Activated T-helper 9 cell treated with anti-CD3 and anti-CD28 coated beads, Interleukin-2, amount 50 U/mL, for 16 hours (primary cell): Measurements from ENCODE around the gene GDF15.

Experiments
- DNase-seq: peaks from one replicate; pipeline ENCODE4 v3.0.0-alpha.2; 2020; ENCODE audit warnings: low read depth

The GDF15 gene

DNA sequence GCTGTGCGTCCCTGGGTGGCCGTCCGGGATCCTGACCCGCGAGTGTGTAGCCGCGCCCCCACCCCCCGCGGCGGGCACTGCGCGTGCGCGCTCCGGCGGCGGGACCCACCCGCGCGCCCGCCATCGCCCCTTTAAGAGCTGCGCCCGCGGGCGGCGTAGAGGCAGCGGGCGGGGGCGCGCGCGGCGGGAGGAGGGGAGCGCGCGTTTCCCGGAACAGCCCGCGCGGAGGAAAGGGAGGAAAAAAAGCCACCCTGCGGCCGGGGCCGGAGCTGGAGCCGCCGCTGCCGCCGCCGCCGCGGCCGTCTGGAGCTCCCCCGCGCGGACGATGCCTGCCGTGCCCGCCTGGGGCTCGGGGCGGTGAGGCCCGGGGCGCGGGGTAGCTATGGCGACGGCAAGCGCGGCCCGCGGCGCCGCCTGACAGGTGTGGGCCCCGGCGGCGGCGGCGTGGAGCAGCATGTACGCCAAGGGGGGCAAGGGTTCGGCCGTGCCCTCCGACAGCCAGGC, 33.3 kb downstream of the GDF15 start, which contains the start of gene SSBP4:
SSBP4 (plus strand) TSS at position 204 of the 504 bp plus-strand sequence; CDS start at position 455, 251 bp downstream.
- peak; percentile 62 for DNase-seq

DNA sequence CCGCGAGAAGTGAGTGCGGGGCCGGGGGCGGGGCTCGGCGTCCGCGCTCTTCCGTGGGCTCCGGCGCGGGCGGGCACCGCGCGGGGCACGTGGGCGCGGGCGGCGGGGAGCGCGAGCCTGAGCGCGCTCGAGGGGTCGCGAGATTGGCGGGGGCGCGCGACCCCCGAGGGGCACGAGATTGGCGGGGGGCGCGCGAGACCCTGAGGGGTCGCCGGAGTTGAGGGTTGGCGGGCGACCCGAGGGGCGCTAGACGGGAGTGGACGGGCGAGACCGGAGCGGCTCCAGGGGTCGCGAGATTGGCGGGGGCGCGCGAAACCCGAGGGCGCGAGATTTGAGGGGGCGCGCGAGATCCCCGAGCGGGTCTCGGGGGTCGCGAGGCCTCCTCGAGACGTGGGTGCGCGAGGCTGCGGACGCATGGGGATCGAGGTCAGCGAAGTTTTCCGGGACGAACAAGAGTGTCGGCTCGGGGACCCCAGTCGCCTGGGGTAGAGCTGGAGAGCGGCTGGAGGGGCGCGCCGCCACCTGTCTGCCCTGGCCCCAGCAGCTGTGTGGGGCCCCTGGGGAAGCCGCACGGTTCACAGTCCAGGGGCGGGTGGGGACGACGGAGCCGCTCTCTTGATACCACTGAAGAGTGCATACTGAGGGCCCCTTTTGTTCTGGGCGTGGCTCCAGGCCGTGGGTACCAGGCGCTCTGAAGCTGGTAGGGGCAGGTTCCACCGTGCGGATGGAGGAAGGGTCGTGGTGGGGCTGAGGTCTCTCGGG, 33.9 kb downstream of the GDF15 start:
- peak; percentile 44 for DNase-seq

DNA sequence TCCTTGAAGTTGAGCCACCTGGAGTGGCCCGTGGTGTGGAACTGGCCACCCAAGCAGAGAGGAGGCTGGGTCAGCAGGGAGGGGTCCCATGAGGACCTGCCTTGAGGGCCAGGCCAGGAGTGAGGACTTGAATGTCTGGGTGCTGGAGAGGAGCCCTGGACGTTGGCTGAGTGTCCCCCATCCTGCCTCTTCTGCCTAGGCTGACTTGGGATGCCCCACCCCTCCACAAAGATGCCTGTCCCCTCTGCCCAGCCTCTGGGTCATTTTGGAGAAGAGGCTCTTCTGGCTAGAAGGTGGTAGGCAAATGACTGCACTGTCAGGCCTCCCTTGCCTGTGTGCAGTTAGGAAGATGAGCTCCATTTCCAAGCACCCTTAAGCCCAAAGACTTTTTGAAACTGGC, 35.0 kb downstream of the GDF15 start:
- DNase-seq = no peak

DNA sequence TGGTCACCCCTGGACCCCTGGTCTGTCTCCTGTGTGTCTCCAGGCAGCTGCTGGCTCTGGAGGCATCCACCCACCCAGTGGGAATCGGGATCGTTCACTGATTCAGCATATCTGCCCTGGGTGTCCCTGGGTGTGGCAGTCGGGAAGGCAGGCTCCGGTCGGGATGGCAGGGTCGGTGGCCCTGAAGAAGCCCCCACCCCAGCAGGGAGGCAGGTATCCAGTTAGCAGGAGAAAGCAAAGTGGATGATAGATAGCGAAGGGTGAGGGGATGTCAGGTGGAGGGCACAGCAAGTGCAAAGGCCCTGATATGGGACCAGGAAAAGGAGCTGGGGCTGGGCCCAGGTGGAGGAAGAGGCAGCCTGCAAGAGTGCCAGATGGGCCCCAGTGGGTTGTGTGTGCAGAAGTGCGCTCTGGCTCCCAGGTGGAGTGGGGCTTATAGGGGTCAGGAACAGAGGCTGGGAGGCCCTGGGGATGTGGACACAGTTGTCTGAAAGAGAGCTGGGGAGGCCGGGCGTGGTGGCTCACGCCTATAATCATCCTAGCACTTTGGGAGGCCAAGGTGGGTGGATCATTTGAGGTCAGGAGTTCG, 35.5 kb downstream of the GDF15 start:
- DNase-seq = no peak

DNA sequence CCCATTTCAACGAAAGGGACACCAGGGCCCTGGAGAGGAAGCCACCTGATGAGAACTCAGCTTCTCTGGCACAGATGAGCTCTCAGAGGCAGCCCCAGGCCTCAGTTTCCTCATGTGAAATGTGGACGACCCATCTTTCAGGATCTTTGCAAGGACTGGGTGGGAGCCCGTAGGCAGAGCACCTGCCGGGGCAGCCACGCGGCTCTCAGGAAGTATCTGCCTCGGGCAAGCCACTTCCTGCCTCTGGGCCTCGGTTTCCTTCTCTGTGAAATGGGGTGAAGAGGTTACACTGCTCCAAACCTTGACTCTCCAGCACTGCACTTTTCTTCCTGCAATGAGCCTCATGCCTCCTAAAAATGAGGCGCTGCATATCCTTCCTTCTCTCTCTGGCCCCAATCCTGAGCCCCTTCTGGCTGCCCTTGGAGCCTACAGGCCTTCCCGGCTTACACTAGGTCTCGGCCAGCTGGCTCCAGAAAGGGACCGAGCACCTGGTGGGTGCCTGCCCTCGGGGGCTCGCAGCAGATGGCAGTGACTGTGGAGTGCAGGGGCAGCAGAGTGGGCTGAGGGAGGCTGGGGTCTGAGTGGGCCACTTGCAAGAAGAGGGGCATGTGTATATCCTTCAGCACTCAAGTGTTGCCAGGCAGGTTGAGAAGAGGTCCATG, 36.7 kb downstream of the GDF15 start:
- DNase-seq = no peak

DNA sequence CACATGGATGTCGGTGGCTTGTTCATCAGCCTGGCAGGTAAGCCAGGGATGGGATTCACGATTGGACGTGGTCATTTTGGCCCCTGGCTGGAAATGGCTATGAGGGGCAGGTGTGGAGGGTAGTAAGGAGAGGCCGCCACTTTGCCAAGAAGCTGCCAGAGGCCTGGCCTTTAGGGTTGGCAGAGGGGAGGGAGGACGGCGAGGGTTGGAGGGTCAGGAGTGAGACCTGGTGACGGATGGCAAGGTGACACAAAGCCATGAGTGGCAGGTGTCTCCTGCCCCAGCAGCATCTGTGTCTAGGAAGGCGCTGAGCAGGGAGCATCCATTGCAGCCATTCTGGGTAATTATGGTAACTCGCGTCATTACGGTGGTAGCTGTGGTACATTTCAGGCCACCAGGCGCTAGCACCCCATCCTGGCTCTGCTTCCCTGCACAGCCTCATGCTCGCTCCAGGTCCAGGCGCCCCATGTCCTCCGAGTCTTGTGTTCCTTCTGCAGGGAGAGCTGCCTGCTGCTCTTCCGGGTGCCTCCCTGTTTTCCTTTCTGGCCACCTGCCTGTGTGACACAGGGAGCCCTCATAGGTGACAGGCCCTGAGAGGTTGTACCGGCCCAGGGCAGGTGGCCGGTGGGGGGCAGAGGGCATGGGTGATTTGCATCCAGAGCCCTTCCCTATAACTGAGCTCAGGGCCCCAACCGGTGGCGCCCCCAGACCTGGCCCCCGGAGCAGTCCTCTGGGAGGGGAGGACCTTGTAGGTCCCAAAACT, 37.5 kb downstream of the GDF15 start:
- DNase-seq = no peak

DNA sequence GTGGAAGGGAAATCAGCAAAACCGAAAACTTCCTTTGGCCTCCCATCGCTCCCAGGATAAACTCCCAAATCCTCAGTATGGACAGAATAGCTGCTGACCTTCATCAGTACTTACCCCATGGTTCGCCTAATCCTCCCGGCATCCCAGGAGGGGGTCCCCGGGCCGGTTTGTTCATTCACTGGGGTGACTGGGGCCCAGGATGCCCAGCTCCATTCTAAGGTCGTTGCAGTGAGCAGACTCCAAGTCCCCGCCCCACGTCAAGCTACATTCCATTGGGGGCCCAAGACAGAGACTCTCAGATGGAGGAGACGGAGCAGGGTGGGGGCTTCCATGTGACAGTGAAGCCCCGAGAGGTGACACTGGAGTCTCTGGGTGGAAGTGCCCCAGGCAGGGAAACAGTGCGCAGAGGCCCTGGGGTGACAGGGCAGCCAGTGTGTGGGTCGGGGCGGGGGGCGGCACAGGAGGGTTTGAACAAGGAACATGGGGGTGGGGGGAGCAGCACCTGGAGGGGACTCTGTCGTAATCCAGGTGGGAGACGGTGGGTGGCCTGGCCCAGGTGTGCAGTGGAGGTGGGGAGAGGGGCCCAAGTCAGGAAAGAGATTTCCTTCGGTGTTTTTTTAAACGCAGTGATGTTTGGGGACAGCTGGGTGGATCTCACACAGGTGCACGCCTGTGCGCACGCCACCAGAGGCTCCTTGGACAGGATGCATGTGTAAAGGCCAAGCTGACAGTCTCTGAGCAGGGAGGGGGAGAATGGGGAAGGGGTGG, 38.3 kb downstream of the GDF15 start:
- DNase-seq = no peak

DNA sequence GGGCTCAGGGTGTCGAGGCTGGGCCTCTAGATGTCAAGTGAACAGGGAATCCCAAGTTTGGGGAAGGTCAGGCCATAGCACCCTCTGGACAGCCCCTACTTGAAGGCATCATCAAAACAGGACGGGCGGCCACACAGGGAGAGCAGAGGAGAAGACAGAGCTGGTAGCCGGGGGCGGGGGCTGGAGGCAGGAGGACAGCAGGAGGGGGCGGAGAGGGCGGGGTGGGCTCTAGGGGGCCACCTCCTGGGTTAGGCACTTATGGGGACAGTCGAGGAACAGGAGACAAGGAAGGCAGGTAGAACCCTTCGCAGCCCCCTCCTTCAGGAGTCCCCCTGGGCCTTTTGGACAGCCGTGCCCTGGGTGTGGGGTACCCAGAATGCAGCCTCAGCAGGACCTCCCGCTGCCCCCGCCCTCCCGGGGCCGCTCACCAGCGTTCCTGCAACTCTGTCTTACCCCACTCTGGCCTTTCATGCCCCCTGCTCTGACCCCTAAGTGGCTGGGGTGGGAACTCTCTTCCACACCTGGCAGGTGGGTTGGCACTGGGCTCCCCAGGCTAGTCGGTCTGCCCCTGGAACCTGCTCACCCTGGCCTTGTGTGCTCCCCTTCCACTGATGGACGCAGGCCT, 39.0 kb downstream of the GDF15 start:
- DNase-seq = no peak

DNA sequence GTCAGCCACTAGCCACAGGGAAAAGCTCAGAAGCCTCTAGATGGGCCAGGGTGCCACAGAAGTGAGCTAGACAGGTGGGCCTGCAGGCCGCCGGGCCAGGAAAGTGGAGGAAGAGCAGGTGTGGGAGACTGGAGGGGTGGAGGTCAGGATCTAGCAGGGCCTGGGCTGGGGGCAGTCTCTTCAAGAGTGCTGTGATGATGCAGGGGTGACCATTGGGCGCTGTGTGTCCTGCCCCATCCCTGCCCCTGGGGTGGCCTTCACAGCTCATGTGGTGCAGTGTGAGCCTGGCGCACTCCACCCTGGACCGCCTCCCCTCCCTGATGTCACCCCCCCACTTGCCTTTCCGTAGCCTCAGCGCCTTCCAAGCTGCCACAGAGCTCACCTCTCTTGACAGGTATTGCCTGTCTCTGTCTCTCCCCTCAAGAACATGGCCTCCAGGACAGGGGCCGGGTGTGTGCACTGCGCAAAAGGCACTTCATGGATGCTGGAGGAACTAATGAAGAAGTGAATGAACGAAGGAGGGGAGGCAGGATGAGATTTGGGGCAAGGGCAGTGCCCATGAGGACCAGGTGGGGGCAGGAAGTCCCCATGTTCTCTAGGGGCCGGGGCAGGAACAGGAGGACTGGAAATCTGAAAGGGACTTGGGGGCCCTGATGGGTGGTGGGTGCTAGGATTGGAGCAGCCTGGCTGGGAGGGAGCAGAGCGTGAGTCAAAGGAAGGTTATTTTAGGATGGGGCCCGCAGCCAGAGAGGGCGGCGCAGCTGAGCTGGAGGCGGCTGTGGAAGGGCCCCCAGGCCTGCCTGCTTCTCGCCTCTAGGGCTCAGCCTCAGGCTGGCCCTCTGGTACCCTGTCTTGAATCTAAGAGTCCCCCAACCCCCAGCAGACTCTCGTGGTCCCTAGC, 39.8 kb downstream of the GDF15 start:
- no peak for DNase-seq

DNA sequence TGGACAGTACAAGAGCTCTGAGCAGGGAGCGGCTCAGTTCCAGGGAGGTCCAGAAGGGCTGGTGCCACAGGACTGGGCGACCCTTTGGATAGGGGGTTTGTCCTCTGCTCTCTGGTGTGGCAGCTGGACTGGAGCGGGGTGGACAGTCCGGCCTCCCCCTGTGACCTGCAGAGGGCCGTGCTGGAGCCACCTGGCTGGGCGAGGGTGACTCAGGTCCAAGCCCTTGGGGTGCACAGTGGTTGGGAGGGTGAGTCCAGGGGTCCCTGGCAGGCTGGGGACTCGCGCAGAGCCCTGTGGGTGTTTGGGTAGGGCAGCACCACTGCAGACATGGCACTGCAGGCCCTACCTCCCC, 40.4 kb downstream of the GDF15 start:
- DNase-seq = no peak

DNA sequence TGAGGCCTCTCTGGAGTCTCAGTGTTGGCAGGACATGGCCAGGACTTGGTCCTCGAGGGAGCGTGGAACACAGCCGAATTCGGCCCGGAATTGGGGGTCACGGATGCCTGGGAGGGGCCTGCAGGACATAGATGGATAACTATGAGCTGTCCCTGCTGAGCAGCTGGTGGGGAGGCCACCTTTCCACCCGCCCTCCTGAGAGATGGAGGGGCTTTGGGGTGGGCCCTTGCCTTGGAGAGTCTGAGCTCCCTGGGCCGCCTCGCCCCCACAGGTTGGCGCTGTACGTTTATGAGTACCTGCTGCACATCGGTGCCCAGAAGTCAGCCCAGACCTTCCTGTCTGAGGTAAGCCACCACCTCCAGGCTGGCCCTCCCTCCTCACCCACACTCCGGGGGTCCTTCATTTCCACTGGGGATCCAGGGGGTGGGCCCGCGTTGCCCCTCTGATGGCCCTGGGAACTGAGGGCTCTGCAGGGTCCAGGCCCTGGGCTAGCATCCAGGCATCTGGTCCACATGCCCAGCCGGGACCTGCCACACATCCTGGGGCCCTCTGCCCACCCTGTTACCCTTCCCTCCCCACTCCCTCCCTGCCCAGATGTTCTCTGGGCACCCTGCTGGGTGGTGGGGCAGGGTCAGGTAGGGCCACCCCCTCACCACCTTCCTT, 41.3 kb downstream of the GDF15 start:
- no peak for DNase-seq

DNA sequence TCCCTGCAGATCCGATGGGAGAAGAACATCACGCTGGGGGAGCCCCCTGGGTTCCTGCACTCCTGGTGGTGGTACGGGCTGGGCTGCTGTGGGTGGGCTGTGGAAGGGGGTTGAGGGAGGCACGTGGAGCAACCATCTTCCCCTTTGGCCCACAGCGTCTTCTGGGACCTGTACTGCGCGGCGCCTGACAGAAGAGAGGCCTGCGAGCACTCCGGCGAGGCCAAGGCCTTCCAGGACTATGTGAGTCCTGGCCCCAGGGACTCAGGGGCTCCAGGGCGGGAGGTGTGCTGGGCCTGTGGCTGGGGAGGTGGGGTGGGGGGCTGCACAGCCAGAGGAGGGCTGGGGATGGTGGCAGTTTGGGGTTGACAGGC, 41.8 kb downstream of the GDF15 start:
- DNase-seq = no peak

DNA sequence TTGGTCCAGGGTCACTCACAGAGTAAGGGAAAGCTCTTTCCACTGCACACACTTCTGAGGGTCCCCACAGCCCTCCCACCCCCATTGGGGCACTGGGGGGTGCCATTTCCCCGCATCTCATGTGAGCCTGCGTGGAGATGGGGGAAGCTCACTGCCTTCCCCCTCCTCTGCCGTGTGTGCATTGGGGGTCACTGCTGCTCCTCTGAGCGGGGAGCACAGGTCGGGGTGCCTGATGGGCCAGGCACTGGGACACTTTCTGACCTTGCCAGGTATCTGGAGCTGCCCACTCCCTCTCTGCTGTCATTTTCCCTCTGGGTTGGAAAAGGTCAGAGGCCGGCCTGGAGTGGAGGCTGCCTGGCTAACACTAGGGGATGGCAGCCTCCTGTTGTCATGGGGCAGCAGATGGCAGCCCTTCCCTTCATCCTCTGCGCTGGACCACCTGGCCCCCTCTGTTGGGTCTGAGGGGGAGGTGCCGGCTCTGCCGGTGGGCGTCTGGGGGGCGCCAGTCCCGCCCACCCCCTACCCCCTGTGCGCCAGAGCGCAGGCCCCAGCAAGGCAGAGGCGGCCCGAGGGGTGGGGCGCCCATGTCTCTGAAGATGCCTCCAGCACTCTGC, 42.3 kb downstream of the GDF15 start:
- DNase-seq = no peak

DNA sequence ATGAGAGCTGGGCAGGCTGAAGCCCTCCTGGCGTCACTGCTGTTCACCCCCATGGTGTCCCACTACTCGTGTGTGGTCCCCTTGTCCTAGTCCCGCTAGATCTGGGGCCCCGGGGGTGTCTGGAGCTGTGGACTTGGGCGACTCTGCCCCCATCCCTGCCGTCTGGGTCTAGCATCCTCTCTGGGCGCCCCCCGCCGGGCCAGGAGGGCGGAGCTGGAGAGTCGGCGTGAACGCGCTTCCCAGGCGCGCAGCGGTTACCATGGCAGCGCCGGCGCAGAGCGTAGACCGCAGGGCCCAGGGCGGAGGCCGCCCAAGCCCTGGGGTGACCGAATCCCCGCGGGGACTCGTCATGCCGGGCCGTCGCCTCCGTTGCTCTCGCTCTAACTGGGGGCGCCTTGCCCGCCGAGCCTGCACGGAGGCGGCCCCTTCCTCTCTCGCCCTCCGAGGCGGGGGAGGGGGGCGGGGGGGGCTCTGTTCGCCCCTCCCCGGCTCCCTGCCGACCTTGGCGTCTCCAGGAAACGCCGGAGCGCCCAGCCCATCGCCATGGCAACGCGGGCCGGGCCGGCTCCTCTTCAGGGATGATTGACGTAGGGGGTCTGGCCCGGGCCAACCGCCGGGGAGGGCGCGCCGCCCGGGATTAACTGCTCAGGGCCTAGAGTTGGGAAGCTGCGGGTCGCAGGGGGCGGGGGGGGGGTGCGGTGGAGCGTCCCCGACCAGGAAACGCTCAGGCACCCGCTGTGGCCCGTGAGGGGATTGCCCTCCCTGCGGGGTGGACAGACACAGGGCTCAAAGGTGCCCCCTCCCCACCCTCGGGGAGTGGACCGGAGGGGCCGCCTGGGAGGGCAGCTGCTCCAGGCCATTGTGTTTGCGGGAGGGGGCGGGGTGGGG, 43.1 kb downstream of the GDF15 start:
- peak; percentile 68 for DNase-seq

DNA sequence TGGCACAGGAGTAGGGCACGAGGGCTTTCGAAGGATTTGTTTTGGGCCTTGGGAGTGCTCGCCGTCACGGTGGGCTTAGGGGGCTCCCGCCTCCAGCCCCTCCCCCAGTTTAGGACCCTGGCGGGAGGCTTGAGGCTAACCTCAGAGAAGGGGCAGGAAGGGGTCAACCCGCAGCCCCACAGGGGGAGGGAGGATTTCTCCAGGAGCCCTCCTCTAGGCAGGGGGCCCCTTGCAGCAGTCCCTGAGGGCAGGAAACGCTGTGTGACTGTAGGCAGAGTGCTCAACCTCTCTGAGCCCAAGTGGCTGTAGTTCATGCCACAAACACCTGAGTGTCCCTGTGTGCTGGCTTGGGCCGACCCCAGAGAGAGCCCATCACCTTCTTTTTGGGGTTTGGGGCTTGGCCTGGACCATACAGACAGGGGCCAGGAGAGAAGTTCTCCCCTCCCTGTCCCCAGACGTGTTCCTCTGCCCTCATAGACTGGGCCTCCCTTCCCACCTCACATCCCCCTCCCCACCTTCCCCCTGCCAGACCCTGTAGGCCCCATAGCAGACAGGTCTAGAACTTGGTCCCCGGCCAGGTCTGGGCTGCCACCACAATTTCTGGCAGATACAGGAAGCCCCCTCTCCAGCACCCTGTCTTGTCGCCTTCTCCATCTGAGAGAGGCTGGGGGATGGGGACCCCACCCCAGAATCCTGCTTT, 43.9 kb downstream of the GDF15 start:
- no peak for DNase-seq

DNA sequence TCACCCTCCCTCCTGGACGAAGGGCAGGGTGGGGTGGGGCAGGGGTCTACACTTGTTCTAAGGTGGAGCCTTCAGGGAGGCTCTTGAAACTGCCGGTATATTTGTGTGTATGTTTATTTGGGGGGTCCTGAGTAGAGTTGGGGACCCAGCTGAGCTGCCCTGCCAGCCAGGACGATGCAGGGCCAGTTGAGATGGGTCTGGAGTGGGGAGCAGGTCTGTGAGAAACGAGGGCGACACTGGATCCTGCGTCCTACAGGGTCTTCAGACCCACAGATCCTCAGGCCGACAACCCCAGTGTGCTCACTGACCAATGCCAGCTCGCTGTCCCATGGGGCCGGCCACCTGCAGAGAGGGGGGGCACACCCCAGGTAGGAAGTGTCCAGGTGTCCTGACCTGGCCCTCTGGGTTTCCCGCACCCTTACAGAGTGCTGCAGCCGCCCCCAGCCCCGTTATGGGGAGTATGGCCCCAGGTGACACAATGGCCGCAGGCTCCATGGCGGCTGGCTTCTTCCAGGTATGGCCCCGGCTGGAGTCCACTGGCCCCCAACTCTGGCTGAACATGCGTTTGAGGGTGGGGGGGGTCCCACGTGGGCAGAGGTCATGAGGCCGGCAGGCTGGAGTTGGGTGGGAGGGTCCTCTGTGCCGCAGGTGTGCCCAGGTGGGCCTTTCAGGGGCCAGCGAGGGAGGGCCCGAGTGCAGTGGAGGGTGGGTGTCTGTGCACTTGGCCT, 44.6 kb downstream of the GDF15 start:
- DNase-seq = no peak
